Activated gamma-delta T cell treated with Interleukin-2 at 50 U/mL for 16 hours (primary cell): Measurements from ENCODE around the gene DNMT3A.
A peak's percentile ranks its signal among the peaks of the same experiment; 100 is the strongest.

ENCODE experiments used
- DNase-seq: peaks from one replicate; pipeline ENCODE4 v3.0.0-alpha.2; 2020

Gene DNMT3A

GRCh38 chr2:25323610-25324189 is 18.0 kb downstream of the DNMT3A start:
- DNase-seq = no peak

- no peak for DNase-seq
These were observed 18.6 kb downstream of the DNMT3A start for GRCh38 chr2:25323042-25323514.

- DNase-seq = no peak
These were observed 19.4 kb downstream of the DNMT3A start for GRCh38 chr2:25322312-25322711.

GRCh38 chr2:25320077-25320476 is 21.6 kb downstream of the DNMT3A start:
- no peak for DNase-seq

GRCh38 chr2:25316101-25316500 is 25.6 kb downstream of the DNMT3A start:
- DNase-seq = no peak

- no peak for DNase-seq
These were observed 26.4 kb downstream of the DNMT3A start for GRCh38 chr2:25315316-25315680.

GRCh38 chr2:25314514-25315315 is 27.0 kb downstream of the DNMT3A start:
- peak; percentile 65 for DNase-seq

- no peak for DNase-seq
These were observed 27.8 kb downstream of the DNMT3A start for GRCh38 chr2:25313711-25314513.

- no peak for DNase-seq
These were observed 28.6 kb downstream of the DNMT3A start for GRCh38 chr2:25312958-25313710.

GRCh38 chr2:25311865-25312575 is 29.7 kb downstream of the DNMT3A start:
- no peak for DNase-seq

- no peak for DNase-seq
These were observed 30.5 kb downstream of the DNMT3A start for GRCh38 chr2:25310965-25311864.

- no peak for DNase-seq
These were observed 31.1 kb downstream of the DNMT3A start for GRCh38 chr2:25310709-25310964.

GRCh38 chr2:25309402-25309801 is 32.3 kb downstream of the DNMT3A start:
- DNase-seq = peak; percentile 72

- DNase-seq = no peak
These were observed 33.1 kb downstream of the DNMT3A start for GRCh38 chr2:25308599-25308998.

GRCh38 chr2:25307949-25308557 is 33.7 kb downstream of the DNMT3A start:
- no peak for DNase-seq

- DNase-seq = no peak
These were observed 34.9 kb downstream of the DNMT3A start for GRCh38 chr2:25306777-25307368.

GRCh38 chr2:25305775-25306174 is 36.0 kb downstream of the DNMT3A start:
- no peak for DNase-seq

- no peak for DNase-seq
These were observed 36.7 kb downstream of the DNMT3A start for GRCh38 chr2:25304826-25305596.

- no peak for DNase-seq
These were observed 37.4 kb downstream of the DNMT3A start for GRCh38 chr2:25304321-25304720.
